Mucosa of descending colon (tissue), 3 donors: ENCODE results near the gene ITGA1. TPM values are rescaled to one million over a fixed set of nuclear protein-coding genes. Genes with fewer than 3 reads are reported as not detected.
A peak's percentile ranks its signal among the peaks of the same experiment; 100 is the strongest.

Experiments
- ATAC-seq: fragments of 200-7000 bp; cut with Tn5 transposase; one replicate; pipeline ENCODE4 v1.9.1; 2020; ENCODE audit warnings: mild to moderate bottlenecking, moderate library complexity
- DNase-seq, 3 donors: peaks; one replicate each; pipeline ENCODE4 v3.0.0-alpha.2; 2020
- H3K36me3 ChIP-seq: fragments of 200-600 bp; one replicate; pipeline ENCODE4 v1.8.0; 2021; ENCODE audit warnings: low read depth, mild to moderate bottlenecking
- H3K4me1 ChIP-seq: fragments of 200-600 bp; one replicate; pipeline ENCODE4 v1.8.0; 2021; ENCODE audit warnings: low read depth, mild to moderate bottlenecking
- H3K4me3 ChIP-seq: fragments of 200-600 bp; one replicate; pipeline ENCODE4 v1.8.0; 2021; ENCODE audit warnings: mild to moderate bottlenecking
- H3K9me3 ChIP-seq: fragments of 200-600 bp; one replicate; pipeline ENCODE4 v1.8.0; 2021; ENCODE audit warnings: mild to moderate bottlenecking
- CTCF ChIP-seq: fragments of 200-600 bp; IDR thresholded peaks from one replicate; pipeline ENCODE4 v1.8.0; 2022; ENCODE audit warnings: antibody characterized with exemption, mild to moderate bottlenecking
- intact Hi-C, 2 donors: fragments of 100-400 bp; cut with DNase I in 1 of 2; cut with micrococcal nuclease in 1 of 2; formaldehyde crosslinking; loops; one replicate each; pipeline versions ENCODE4 v1.11.0 to v1.11.1; 2022; cut with DNase I, micrococcal nuclease
- total RNA-seq, 3 donors: library from RNA; stranded (reverse); fragmentation: NEBNext Ultra II Directional in 2 of 3; extraction: Animal tissue kit (Norgen Biotek cat#: 25700) in 2 of 3; gene quantifications; one replicate each; pipeline versions ENCODE4 v1.2.1 to v1.2.4, GENCODE V29; 2021 to 2023
- donor health status: DM: no; HTN: no; CAD: no; lungs with moderate emphysema.
- donor health status: DM: no; HTN: no; CAD: no.
- donor health status: DM: no; HTN: yes; CAD: no.

Gene ITGA1
- total RNA-seq, 3 donors from 2014 or later: 18.7 to 207 (median 42.0) TPM

GRCh38 chr5:52993367-52993766 is 205.7 kb downstream of the ITGA1 start:
- DNase-seq: no peak
- H3K36me3 ChIP-seq: no peaks in the 10 kb centered on the region
- no peak for ATAC-seq
- intact Hi-C loops: no loop called here
- no peak for TF ChIP-seq CTCF
- no peak overlapping the region for H3K4me3 ChIP-seq
- no peaks in the 10 kb centered on the region for H3K9me3 ChIP-seq
- peaks cover 24% of the 10 kb centered on the region for H3K4me1 ChIP-seq

GRCh38 chr5:52994266-52994665 is 206.6 kb downstream of the ITGA1 start:
- H3K9me3 ChIP-seq: no peaks in the 10 kb centered on the region
- H3K36me3 ChIP-seq: no peaks in the 10 kb centered on the region
- H3K4me1 ChIP-seq: peaks cover 18% of the 10 kb centered on the region
- no peak overlapping the region for H3K4me3 ChIP-seq
- DNase-seq: no peak
- no peak for ATAC-seq
- intact Hi-C loops: no loop called here
- no peak for TF ChIP-seq CTCF

GRCh38 chr5:52995095-52995494 is 207.4 kb downstream of the ITGA1 start:
- TF ChIP-seq CTCF: no peak
- intact Hi-C loops: no loop called here
- ATAC-seq (no peak), DNase-seq (no peak)
- Histone ChIP-seq H3K9me3 (no peaks in the 10 kb centered on the region), H3K36me3 (no peaks in the 10 kb centered on the region), H3K4me3 (no peak overlapping the region), H3K4me1 (peaks cover 15% of the 10 kb centered on the region)

- DNase-seq (no peak), ATAC-seq (no peak)
- Histone ChIP-seq H3K9me3 (no peaks in the 10 kb centered on the region), H3K4me1 (peaks cover 12% of the 10 kb centered on the region), H3K36me3 (no peaks in the 10 kb centered on the region), H3K4me3 (no peak overlapping the region)
- TF ChIP-seq CTCF: no peak
- intact Hi-C loops: no loop called here
Measured at GRCh38 chr5:52995914-52996313, 208.2 kb downstream of the ITGA1 start.

GRCh38 chr5:52996979-52997378 is 209.3 kb downstream of the ITGA1 start:
- TF ChIP-seq CTCF: no peak
- Histone ChIP-seq H3K36me3 (no peaks in the 10 kb centered on the region), H3K4me3 (no peak overlapping the region), H3K4me1 (peaks cover 12% of the 10 kb centered on the region), H3K9me3 (no peaks in the 10 kb centered on the region)
- no peak for DNase-seq
- intact Hi-C loops: no loop called here
- peak; percentile 52 for ATAC-seq

GRCh38 chr5:52997424-52997823 is 209.7 kb downstream of the ITGA1 start:
- H3K4me3 ChIP-seq: no peak overlapping the region
- no peak for TF ChIP-seq CTCF
- no peaks in the 10 kb centered on the region for H3K9me3 ChIP-seq
- H3K4me1 ChIP-seq: peaks cover 12% of the 10 kb centered on the region
- ATAC-seq (peak; percentile 83), DNase-seq (peak in 1 of 3 donors; percentile 16)
- no peaks in the 10 kb centered on the region for H3K36me3 ChIP-seq
- intact Hi-C loops: no loop called here
